ENCODE measurements around the gene GRAMD1B.

Gene GRAMD1B

GRCh38 chr11:123588117-123588863, 158.2 kb downstream of the GRAMD1B start:
- DNase-seq (ENCODE audit: low spot score): no peak

GRCh38 chr11:123588864-123589262, 158.8 kb downstream of the GRAMD1B start:
- DNase-seq (ENCODE audit: low spot score): no peak

GRCh38 chr11:123590296-123590912, 160.3 kb downstream of the GRAMD1B start:
- peak; percentile 87 for DNase-seq (ENCODE audit: low spot score)

GRCh38 chr11:123593570-123593969, 163.5 kb downstream of the GRAMD1B start:
- DNase-seq (ENCODE audit: low spot score): no peak

- DNase-seq (ENCODE audit: low spot score): peak; percentile 8
Measured at GRCh38 chr11:123594188-123594901, 164.3 kb downstream of the GRAMD1B start.

GRCh38 chr11:123594921-123595320, 164.9 kb downstream of the GRAMD1B start:
- no peak for DNase-seq (ENCODE audit: low spot score)

GRCh38 chr11:123597859-123598258, 167.8 kb downstream of the GRAMD1B start:
- no peak for DNase-seq (ENCODE audit: low spot score)

- no peak for DNase-seq (ENCODE audit: low spot score)
Measured at GRCh38 chr11:123601136-123601535, 171.1 kb downstream of the GRAMD1B start.

GRCh38 chr11:123601743-123602142, 171.7 kb downstream of the GRAMD1B start:
- no peak for DNase-seq (ENCODE audit: low spot score)

- DNase-seq (ENCODE audit: low spot score): no peak
Measured at GRCh38 chr11:123603666-123604065, 173.6 kb downstream of the GRAMD1B start.

- no peak for DNase-seq (ENCODE audit: low spot score)
Measured at GRCh38 chr11:123607781-123608180, 177.7 kb downstream of the GRAMD1B start.

- no peak for DNase-seq (ENCODE audit: low spot score)
Measured at GRCh38 chr11:123608371-123608770, 178.3 kb downstream of the GRAMD1B start.

- no peak for DNase-seq (ENCODE audit: low spot score)
Measured at GRCh38 chr11:123608945-123609344, 178.9 kb downstream of the GRAMD1B start.

GRCh38 chr11:123611698-123612097, 181.6 kb downstream of the GRAMD1B start:
- DNase-seq (ENCODE audit: low spot score): no peak

GRCh38 chr11:123616505-123617198, 186.6 kb downstream of the GRAMD1B start:
- DNase-seq (ENCODE audit: low spot score): no peak

- DNase-seq (ENCODE audit: low spot score): no peak
Measured at GRCh38 chr11:123622576-123622975, 192.5 kb downstream of the GRAMD1B start.

GRCh38 chr11:123624974-123625373, 194.9 kb downstream of the GRAMD1B start:
- no peak for DNase-seq (ENCODE audit: low spot score)

GRCh38 chr11:123628936-123629683, 199.0 kb downstream of the GRAMD1B start:
- no peak for DNase-seq (ENCODE audit: low spot score)

- DNase-seq (ENCODE audit: low spot score): no peak
Measured at GRCh38 chr11:123630126-123630608, 200.1 kb downstream of the GRAMD1B start.

GRCh38 chr11:123640029-123640428, 210.0 kb downstream of the GRAMD1B start:
- no peak for DNase-seq (ENCODE audit: low spot score)

- peak; percentile 37 for DNase-seq (ENCODE audit: low spot score)
Measured at GRCh38 chr11:123640677-123641494, 210.8 kb downstream of the GRAMD1B start.

Measured in kidney tubule cell (primary cell).